Nephron progenitor cell (in vitro differentiated cells): ENCODE results near the gene DNAJC18.

Experiments
- DNase-seq: peaks from one replicate; pipeline ENCODE4 v3.0.0; 2021
- H3K27ac Mint-ChIP-seq: 2 replicates; pipeline ENCODE4 v1.8.0; 2021; ENCODE audit warnings: mild to moderate bottlenecking, moderate library complexity, mixed read lengths
- H3K27me3 Mint-ChIP-seq: 2 replicates; pipeline ENCODE4 v1.8.0; 2021; ENCODE audit warnings: mild to moderate bottlenecking, low read depth, mixed read lengths; ENCODE audit not compliant: poor library complexity
- H3K36me3 Mint-ChIP-seq: 2 replicates; pipeline ENCODE4 v1.8.0; 2021; ENCODE audit warnings: low read depth, mixed read lengths
- H3K4me1 Mint-ChIP-seq: 2 replicates; pipeline ENCODE4 v1.8.0; 2021; ENCODE audit warnings: mixed read lengths
- H3K4me3 Mint-ChIP-seq: 2 replicates; pipeline ENCODE4 v1.8.0; 2021; ENCODE audit warnings: mild to moderate bottlenecking, moderate library complexity, mixed read lengths
- H3K9me3 Mint-ChIP-seq: 2 replicates; pipeline ENCODE4 v1.8.0; 2021; ENCODE audit warnings: mild to moderate bottlenecking, moderate library complexity, mixed read lengths
- TF ChIP-seq, protein P1 (sequence below): fragments of 200-600 bp; sonication (generic); IDR thresholded peaks from 2 replicates; pipeline ENCODE4 v1.5.0; 2021; ENCODE audit warnings: antibody characterized with exemption

DNAJC18 gene

GRCh38 chr5:139438707-139439012 is 665 bp downstream of the DNAJC18 start:
- Mint-ChIP-seq H3K27me3 (peaks cover 12% of the 10 kb centered on the region), H3K4me1 (peaks cover 39% of the 10 kb centered on the region), H3K9me3 (no peaks in the 10 kb centered on the region), H3K36me3 (peaks cover 21% of the 10 kb centered on the region), H3K27ac (no peak overlapping the region), H3K4me3 (peak overlapping the region; percentile 96)
- DNase-seq: no peak
- TF ChIP-seq, protein P1, sequence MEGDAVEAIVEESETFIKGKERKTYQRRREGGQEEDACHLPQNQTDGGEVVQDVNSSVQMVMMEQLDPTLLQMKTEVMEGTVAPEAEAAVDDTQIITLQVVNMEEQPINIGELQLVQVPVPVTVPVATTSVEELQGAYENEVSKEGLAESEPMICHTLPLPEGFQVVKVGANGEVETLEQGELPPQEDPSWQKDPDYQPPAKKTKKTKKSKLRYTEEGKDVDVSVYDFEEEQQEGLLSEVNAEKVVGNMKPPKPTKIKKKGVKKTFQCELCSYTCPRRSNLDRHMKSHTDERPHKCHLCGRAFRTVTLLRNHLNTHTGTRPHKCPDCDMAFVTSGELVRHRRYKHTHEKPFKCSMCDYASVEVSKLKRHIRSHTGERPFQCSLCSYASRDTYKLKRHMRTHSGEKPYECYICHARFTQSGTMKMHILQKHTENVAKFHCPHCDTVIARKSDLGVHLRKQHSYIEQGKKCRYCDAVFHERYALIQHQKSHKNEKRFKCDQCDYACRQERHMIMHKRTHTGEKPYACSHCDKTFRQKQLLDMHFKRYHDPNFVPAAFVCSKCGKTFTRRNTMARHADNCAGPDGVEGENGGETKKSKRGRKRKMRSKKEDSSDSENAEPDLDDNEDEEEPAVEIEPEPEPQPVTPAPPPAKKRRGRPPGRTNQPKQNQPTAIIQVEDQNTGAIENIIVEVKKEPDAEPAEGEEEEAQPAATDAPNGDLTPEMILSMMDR: no peak

DNA sequence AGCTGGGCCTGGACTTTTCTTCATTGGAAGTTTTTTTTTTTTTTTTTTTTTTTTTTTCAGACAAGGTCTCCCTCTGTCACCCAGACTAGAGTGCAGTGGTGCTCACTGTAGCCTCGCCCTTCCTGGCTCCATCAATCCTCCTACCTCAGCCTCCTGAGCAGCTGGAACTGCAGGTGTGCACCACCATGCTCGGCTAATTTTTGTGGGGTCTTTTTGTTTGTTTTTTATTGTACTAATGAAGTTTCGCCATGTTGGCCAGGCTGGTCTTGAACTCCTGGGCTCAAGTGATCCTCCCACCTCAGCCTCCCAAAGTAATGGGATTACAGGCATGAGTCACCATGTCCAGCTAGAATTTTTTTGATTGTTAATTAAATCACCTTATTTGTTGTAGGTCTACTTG is 3.6 kb downstream of the DNAJC18 start:
- TF ChIP-seq, protein P1: no peak
- Mint-ChIP-seq H3K4me1 (peaks cover 30% of the 10 kb centered on the region), H3K4me3 (no peak overlapping the region), H3K27ac (no peak overlapping the region), H3K27me3 (no peaks in the 10 kb centered on the region), H3K9me3 (no peaks in the 10 kb centered on the region), H3K36me3 (peaks cover 26% of the 10 kb centered on the region)
- no peak for DNase-seq

GRCh38 chr5:139431706-139432105 is 7.6 kb downstream of the DNAJC18 start:
- TF ChIP-seq, protein P1: no peak
- Mint-ChIP-seq H3K9me3 (no peaks in the 10 kb centered on the region), H3K4me3 (no peak overlapping the region), H3K27ac (no peak overlapping the region), H3K27me3 (no peaks in the 10 kb centered on the region), H3K36me3 (peaks cover 48% of the 10 kb centered on the region), H3K4me1 (no peaks in the 10 kb centered on the region)
- DNase-seq: no peak

DNA sequence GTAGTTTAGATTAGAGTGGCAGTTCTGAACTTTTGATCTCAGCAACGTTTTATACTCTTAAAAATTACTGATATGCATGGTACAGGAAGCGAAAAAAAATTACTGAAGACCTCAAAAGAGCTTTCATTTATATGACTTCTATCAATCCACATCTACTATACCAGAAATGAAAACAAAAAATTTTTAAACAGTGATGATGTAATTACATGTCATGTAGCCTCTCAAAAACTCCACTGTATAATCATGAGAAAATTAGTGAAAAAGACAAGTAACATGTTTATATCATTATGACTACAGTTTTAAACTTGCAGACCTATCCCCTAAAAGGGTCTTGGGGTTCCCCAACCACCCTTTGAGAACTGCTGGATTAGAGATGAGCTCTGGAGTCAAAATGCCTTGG is 9.3 kb downstream of the DNAJC18 start:
- H3K4me3 Mint-ChIP-seq: no peak overlapping the region
- no peaks in the 10 kb centered on the region for H3K4me1 Mint-ChIP-seq
- no peak overlapping the region for H3K27ac Mint-ChIP-seq
- TF ChIP-seq, protein P1: no peak
- no peaks in the 10 kb centered on the region for H3K27me3 Mint-ChIP-seq
- H3K36me3 Mint-ChIP-seq: peaks cover 43% of the 10 kb centered on the region
- no peaks in the 10 kb centered on the region for H3K9me3 Mint-ChIP-seq
- DNase-seq: no peak

GRCh38 chr5:139426203-139426885 is 13.0 kb downstream of the DNAJC18 start:
- H3K27me3 Mint-ChIP-seq: no peaks in the 10 kb centered on the region
- no peaks in the 10 kb centered on the region for H3K9me3 Mint-ChIP-seq
- no peak for DNase-seq
- TF ChIP-seq, protein P1: no peak
- peaks cover 5% of the 10 kb centered on the region for H3K4me1 Mint-ChIP-seq
- no peak overlapping the region for H3K27ac Mint-ChIP-seq
- H3K4me3 Mint-ChIP-seq: no peak overlapping the region
- H3K36me3 Mint-ChIP-seq: peaks cover 53% of the 10 kb centered on the region

GRCh38 chr5:139425497-139425896 is 13.8 kb downstream of the DNAJC18 start:
- peaks cover 58% of the 10 kb centered on the region for H3K36me3 Mint-ChIP-seq
- H3K27me3 Mint-ChIP-seq: no peaks in the 10 kb centered on the region
- H3K4me1 Mint-ChIP-seq: peaks cover 5% of the 10 kb centered on the region
- DNase-seq: no peak
- H3K4me3 Mint-ChIP-seq: no peak overlapping the region
- H3K27ac Mint-ChIP-seq: no peak overlapping the region
- TF ChIP-seq, protein P1: no peak
- no peaks in the 10 kb centered on the region for H3K9me3 Mint-ChIP-seq
